Hematopoietic multipotent progenitor cell treated with erythropoietin and hydrocortisone succinate and interleukin-3 and kit ligand, for 17 days (in vitro differentiated cells): Measurements from ENCODE around the gene CPNE2.
A peak's percentile ranks its signal among the peaks of the same experiment; 100 is the strongest.
"Not testable (repeated sequence)": the region's sequence is repeated elsewhere in the genome, so short reads cannot be mapped to it uniquely, and the experiment has no call there.

Experiments
- DNase-seq: peaks from one replicate; pipeline ENCODE4 v3.0.0-alpha.2; 2015; ENCODE audit warnings: low spot score

Gene CPNE2

GRCh38 chr16:57091975-57092785, at the start of gene CPNE2:
Gene CPNE2, plus strand, starts transcription at chr16:57092583. Its CDS starts 18,160 bp downstream, at chr16:57110743.
- no peak for DNase-seq

GRCh38 chr16:57043248-57043647, 49.1 kb upstream of the CPNE2 start:
- DNase-seq, result no peak

- no peak for DNase-seq
Measured at GRCh38 chr16:57044931-57045693, 47.3 kb upstream of the CPNE2 start.

- DNase-seq, result peak; percentile 18
Measured at GRCh38 chr16:57045694-57046381, 46.5 kb upstream of the CPNE2 start.

GRCh38 chr16:57048095-57048494, 44.3 kb upstream of the CPNE2 start:
- no peak for DNase-seq

GRCh38 chr16:57049678-57050077, 42.7 kb upstream of the CPNE2 start:
- no peak for DNase-seq

GRCh38 chr16:57051696-57052228, 40.6 kb upstream of the CPNE2 start:
- no peak for DNase-seq

GRCh38 chr16:57053206-57053605, 39.2 kb upstream of the CPNE2 start:
- DNase-seq, result no peak

- no peak for DNase-seq
Measured at GRCh38 chr16:57054338-57054737, 38.0 kb upstream of the CPNE2 start.

GRCh38 chr16:57054771-57055170, 37.6 kb upstream of the CPNE2 start:
- DNase-seq, result no peak

- no peak for DNase-seq
Measured at GRCh38 chr16:57055671-57056070, 36.7 kb upstream of the CPNE2 start.

- DNase-seq, result no peak
Measured at GRCh38 chr16:57058291-57058861, 34.0 kb upstream of the CPNE2 start.

GRCh38 chr16:57060323-57061083, 31.9 kb upstream of the CPNE2 start:
- DNase-seq, result no peak

GRCh38 chr16:57061084-57061905, 31.1 kb upstream of the CPNE2 start:
- no peak for DNase-seq

GRCh38 chr16:57062329-57062728, 30.1 kb upstream of the CPNE2 start:
- no peak for DNase-seq

GRCh38 chr16:57063189-57063588, 29.2 kb upstream of the CPNE2 start:
- DNase-seq, result not testable (repeated sequence)

GRCh38 chr16:57064995-57065394, 27.4 kb upstream of the CPNE2 start:
- no peak for DNase-seq

GRCh38 chr16:57066625-57067024, 25.8 kb upstream of the CPNE2 start:
- DNase-seq, result no peak

GRCh38 chr16:57067347-57067746, 25.0 kb upstream of the CPNE2 start:
- no peak for DNase-seq

- DNase-seq, result no peak
Measured at GRCh38 chr16:57069053-57069452, 23.3 kb upstream of the CPNE2 start.
